A549 (cell line): ENCODE measurements around the gene TRPV6.

Experiments used
- CBX2 ChIP-seq: fragments of 200-600 bp; sonication (generic); IDR thresholded peaks from 2 replicates; pipeline ENCODE4 v1.6.1; 2016; ENCODE audit warnings: low read depth, mild to moderate bottlenecking, borderline replicate concordance
- CTCF ChIP-seq: fragments of >200 bp; sonication (Bioruptor Twin); formaldehyde crosslinking; IDR thresholded peaks from 3 replicates; pipeline ENCODE4 v1.5.1; 2016
- EP300 ChIP-seq, 2 experiments: fragments of >200 bp; sonication (Bioruptor Twin); formaldehyde crosslinking; IDR thresholded peaks; 2 replicates in 1 of 2; 3 replicates in 1 of 2; pipeline ENCODE4 v1.6.1; 2016 to 2017
- ESRRA ChIP-seq: fragments of 150-350 bp; IDR thresholded peaks from 2 replicates; pipeline ENCODE4 v1.6.1; 2014; ENCODE audit warnings: mild to moderate bottlenecking, low read length, borderline replicate concordance
- HDAC2 ChIP-seq: fragments of 200-600 bp; sonication (generic); IDR thresholded peaks from 2 replicates; pipeline ENCODE4 v1.6.1; 2016
- KDM5A ChIP-seq: fragments of 200-600 bp; sonication (generic); IDR thresholded peaks from 2 replicates; pipeline ENCODE4 v1.6.1; 2016; ENCODE audit warnings: antibody characterized with exemption, mild to moderate bottlenecking
- MYC ChIP-seq: IDR thresholded peaks from 2 replicates; pipeline ENCODE4 v1.6.1; 2012; ENCODE audit warnings: mild to moderate bottlenecking, inconsistent platforms, low read length, improper control_type of control experiment, borderline replicate concordance
- POLR2A ChIP-seq: IDR thresholded peaks from 2 replicates; pipeline ENCODE4 v1.6.1; 2012; ENCODE audit warnings: mild to moderate bottlenecking, low read length
- REST ChIP-seq: fragments of 200-600 bp; sonication (generic); IDR thresholded peaks from 2 replicates; pipeline ENCODE4 v1.6.1; 2016; ENCODE audit warnings: antibody characterized with exemption, mild to moderate bottlenecking, moderate library complexity
- SMC3 ChIP-seq: fragments of >200 bp; sonication (Bioruptor Twin); formaldehyde crosslinking; IDR thresholded peaks from 3 replicates; pipeline ENCODE4 v1.6.1; 2018; ENCODE audit warnings: inconsistent platforms

DNA sequence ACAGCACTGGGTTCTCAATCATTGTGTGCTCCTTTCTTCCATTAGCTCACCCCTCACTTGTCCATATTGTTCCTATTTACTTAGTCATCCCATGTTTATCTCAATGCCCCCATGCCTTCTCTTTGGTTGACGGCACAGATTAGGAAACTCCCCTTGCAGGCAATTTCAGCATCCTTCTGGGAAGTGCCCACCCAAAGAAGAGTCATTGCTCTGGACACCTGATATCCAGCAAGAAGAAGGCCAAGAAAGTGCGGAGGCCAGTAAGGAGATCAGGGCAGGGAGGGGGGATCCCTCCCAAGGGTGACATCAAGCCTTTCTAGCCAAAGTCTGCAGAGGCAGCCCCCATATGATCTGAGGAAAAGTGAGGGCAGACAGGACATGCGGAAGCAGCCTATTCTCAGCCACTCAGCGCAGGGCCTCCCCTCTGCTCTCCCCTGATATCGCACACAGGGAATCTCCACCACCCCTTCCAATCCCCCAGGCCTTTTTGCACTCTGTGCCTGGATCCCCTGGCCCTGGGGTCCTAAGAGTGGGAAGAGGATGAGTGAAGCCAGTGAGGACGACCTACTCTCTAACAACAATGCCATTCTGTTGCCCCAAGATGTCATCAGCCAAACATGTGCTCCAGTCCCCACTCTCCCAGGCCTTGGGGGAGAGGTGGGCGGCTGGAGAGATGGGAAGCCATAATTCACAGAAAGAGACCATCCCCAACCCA is 1.8 kb downstream of the TRPV6 start:
- TF ChIP-seq CTCF (no peak), EP300 (IDR thresholded peaks at IDR 0.05) (no peak), HDAC2 (no peak), CBX2 (no peak), POLR2A (no peak), REST (no peak), MYC (no peak), SMC3 (no peak), KDM5A (no peak), ESRRA (no peak)
